ENCODE measurements around the gene CHD9NB.
"Not testable (repeated sequence)": the region's sequence is repeated elsewhere in the genome, so short reads cannot be mapped to it uniquely, and the experiment has no call there.

GRCh38 chr16:53074296-53074695, 21.6 kb upstream of the CHD9NB start:
- not testable (repeated sequence) for TF ChIP-seq ESRRA (IDR thresholded peaks at IDR 0.05; ENCODE audit: low read length); NRF1 (conservative IDR thresholded peaks at IDR 0.05; ENCODE audit: low read depth, low read length); CTCF (IDR thresholded peaks at IDR 0.05 in 2 of 3, conservative IDR thresholded peaks at IDR 0.05 in 1 of 3; ENCODE audit: control insufficient read depth in 2 of 3, extremely low read depth in 1 of 3, insufficient read depth in 1 of 3, low read depth in 3 of 3, low read length in 3 of 3); MYC (IDR thresholded peaks at IDR 0.05; ENCODE audit: insufficient read depth, insufficient read length, insufficient replicate concordance, low read length, severe bottlenecking); RAD21 (IDR thresholded peaks at IDR 0.05; ENCODE audit: insufficient read depth, low read depth, low read length); POLR2A (IDR thresholded peaks at IDR 0.05; ENCODE audit: low read depth, low read length); ZNF207 (IDR thresholded peaks at IDR 0.05; ENCODE audit: borderline replicate concordance)

Data from GM12878 (cell line).